Endodermal cell (in vitro differentiated cells): Measurements from ENCODE around the gene SNAP47. TPM values are rescaled to one million over a fixed set of nuclear protein-coding genes. Genes with fewer than 3 reads are reported as not detected.

Experiments used
- DNase-seq: peaks from one replicate; pipeline ENCODE4 v3.0.0-alpha.2; 2017
- H3K27ac ChIP-seq: 2 replicates; pipeline ENCODE4 v1.5.1; 2013; ENCODE audit warnings: mild to moderate bottlenecking, low read depth, low read length, moderate library complexity
- H3K27me3 ChIP-seq: 2 replicates; pipeline ENCODE4 v1.6.1; 2013; ENCODE audit warnings: mild to moderate bottlenecking, low read length, moderate library complexity; ENCODE audit not compliant: insufficient read depth, control insufficient read depth, poor library complexity, severe bottlenecking
- H3K36me3 ChIP-seq: 2 replicates; pipeline ENCODE4 v1.7.0; 2013; ENCODE audit warnings: mild to moderate bottlenecking, low read length, moderate library complexity; ENCODE audit not compliant: control insufficient read depth, insufficient read depth
- H3K4me1 ChIP-seq: one replicate; pipeline ENCODE4 v1.7.0; 2013; ENCODE audit warnings: low read length; ENCODE audit not compliant: control insufficient read depth, insufficient read depth
- H3K4me3 ChIP-seq: 2 replicates; pipeline ENCODE4 v1.5.1; 2013; ENCODE audit warnings: mild to moderate bottlenecking, low read length, moderate library complexity
- H3K9ac ChIP-seq: 2 replicates; pipeline ENCODE4 v1.6.1; 2013; ENCODE audit warnings: mild to moderate bottlenecking, low read length, moderate library complexity; ENCODE audit not compliant: poor library complexity, severe bottlenecking; ENCODE audit errors: extremely low read depth
- H3K9me3 ChIP-seq: 2 replicates; pipeline ENCODE4 v1.6.1; 2013; ENCODE audit warnings: mild to moderate bottlenecking, low read length, moderate library complexity; ENCODE audit not compliant: control insufficient read depth
- H3K27ac Mint-ChIP-seq: 2 replicates; pipeline ENCODE4 v1.8.0; 2020; ENCODE audit warnings: mixed read lengths
- H3K27me3 Mint-ChIP-seq: 2 replicates; pipeline ENCODE4 v1.8.0; 2021; ENCODE audit warnings: mild to moderate bottlenecking, mixed read lengths; ENCODE audit not compliant: insufficient read depth
- H3K36me3 Mint-ChIP-seq: 2 replicates; pipeline ENCODE4 v1.8.0; 2020; ENCODE audit warnings: low read depth, mixed read lengths
- H3K4me1 Mint-ChIP-seq: 2 replicates; pipeline ENCODE4 v1.8.0; 2020; ENCODE audit warnings: mixed read lengths
- H3K4me3 Mint-ChIP-seq: 2 replicates; pipeline ENCODE4 v1.8.0; 2020; ENCODE audit warnings: mild to moderate bottlenecking, moderate library complexity, mixed read lengths
- H3K9me3 Mint-ChIP-seq: 2 replicates; pipeline ENCODE4 v1.8.0; 2020; ENCODE audit warnings: mild to moderate bottlenecking, mixed read lengths
- WGBS, 2 experiments: methylation state at CpG; one replicate each; pipeline versions ENCODE4 v1.1.5 to v1.1.7; 2013; ENCODE audit warnings: missing lambda C conversion rate in 2 of 2, mixed read lengths in 1 of 2; ENCODE audit not compliant: insufficient coverage in 1 of 2, insufficient read length in 1 of 2; 5-methylcytosine and 5-hydroxymethylcytosine counted together
- total RNA-seq, 2 donors: library from RNA; stranded (reverse); fragmentation: NEBNext Ultra II Directional in 1 of 2; extraction: Animal tissue kit (Norgen Biotek cat#: 25700) in 1 of 2; gene quantifications; 2 replicates in 1 of 2; 3 replicates in 1 of 2; pipeline ENCODE4 v1.2.1, GENCODE V29; 2021
- TF ChIP-seq, protein P1 (sequence below): fragments of 200-600 bp; sonication (generic); conservative IDR thresholded peaks from 2 replicates; pipeline ENCODE4 v1.5.0; 2021; ENCODE audit warnings: antibody characterized with exemption, mild to moderate bottlenecking

The SNAP47 gene
- total RNA-seq, 2 donors from 2014 or later, result 42.5 to 46.6 TPM

DNA sequence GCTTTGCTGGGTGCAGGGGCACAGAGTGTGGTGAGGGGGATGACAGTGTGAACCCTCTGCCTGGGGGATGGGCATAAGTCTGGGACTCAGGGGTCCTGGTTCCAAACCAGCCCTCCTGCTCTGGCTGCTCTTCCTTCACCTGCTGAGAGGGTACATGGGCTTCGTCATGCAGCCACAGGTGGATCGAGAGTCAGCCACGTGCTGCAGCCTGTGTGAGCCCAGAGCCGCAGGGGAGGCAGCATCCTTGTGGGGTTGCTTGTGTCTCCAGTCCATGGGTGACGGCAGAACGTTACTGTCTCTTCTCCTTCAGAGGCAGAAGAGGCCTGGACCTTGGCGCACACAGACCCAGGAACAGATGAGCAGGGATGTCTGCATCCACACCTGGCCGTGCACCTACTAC lies 12.1 kb downstream of the SNAP47 start:
- Histone ChIP-seq H3K36me3 (peaks cover 15% of the 10 kb centered on the region), H3K27me3 (no peaks in the 10 kb centered on the region), H3K9me3 (no peaks in the 10 kb centered on the region), H3K27ac (no peak overlapping the region), H3K4me3 (no peak overlapping the region), H3K4me1 (no peaks in the 10 kb centered on the region), H3K9ac (no peak overlapping the region)
- DNase-seq, result no peak
- Mint-ChIP-seq H3K4me3 (no peak overlapping the region), H3K27ac (no peak overlapping the region), H3K4me1 (no peaks in the 10 kb centered on the region), H3K9me3 (no peaks in the 10 kb centered on the region), H3K36me3 (peaks cover 15% of the 10 kb centered on the region), H3K27me3 (no peaks in the 10 kb centered on the region)
- WGBS, 2 experiments, result 87 to 88% methylated on average over 5 to 8 of the region's 8 CpGs
- TF ChIP-seq, protein P1, sequence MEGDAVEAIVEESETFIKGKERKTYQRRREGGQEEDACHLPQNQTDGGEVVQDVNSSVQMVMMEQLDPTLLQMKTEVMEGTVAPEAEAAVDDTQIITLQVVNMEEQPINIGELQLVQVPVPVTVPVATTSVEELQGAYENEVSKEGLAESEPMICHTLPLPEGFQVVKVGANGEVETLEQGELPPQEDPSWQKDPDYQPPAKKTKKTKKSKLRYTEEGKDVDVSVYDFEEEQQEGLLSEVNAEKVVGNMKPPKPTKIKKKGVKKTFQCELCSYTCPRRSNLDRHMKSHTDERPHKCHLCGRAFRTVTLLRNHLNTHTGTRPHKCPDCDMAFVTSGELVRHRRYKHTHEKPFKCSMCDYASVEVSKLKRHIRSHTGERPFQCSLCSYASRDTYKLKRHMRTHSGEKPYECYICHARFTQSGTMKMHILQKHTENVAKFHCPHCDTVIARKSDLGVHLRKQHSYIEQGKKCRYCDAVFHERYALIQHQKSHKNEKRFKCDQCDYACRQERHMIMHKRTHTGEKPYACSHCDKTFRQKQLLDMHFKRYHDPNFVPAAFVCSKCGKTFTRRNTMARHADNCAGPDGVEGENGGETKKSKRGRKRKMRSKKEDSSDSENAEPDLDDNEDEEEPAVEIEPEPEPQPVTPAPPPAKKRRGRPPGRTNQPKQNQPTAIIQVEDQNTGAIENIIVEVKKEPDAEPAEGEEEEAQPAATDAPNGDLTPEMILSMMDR, result no peak

DNA sequence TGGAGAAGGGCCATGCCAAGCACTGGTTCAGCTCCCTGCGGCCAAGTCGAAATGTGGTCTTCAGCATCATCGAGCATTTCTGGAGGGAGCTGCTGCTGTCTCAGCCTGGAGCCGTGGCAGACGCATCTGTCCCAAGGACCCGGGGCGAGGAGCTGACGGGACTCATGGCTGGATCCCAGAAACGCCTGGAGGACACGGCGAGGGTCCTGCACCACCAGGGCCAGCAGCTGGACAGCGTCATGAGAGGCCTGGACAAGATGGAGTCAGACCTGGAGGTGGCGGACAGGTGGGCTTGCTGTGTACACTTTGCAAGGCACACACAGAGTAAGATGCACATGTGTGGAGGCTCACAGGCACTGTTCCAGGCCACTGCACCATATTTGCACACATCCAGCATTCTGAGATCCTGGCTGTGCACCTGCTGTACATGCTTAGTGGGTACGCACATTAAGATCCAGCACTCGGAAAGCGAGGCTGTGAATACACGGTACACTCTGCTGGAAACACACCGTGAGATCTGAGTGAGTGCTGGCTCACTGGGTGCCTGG lies 12.8 kb downstream of the SNAP47 start:
- H3K27me3 Mint-ChIP-seq, result no peaks in the 10 kb centered on the region
- Histone ChIP-seq H3K9ac (no peak overlapping the region), H3K27ac (no peak overlapping the region), H3K9me3 (no peaks in the 10 kb centered on the region), H3K4me1 (no peaks in the 10 kb centered on the region), H3K4me3 (no peak overlapping the region), H3K36me3 (peaks cover 21% of the 10 kb centered on the region), H3K27me3 (no peaks in the 10 kb centered on the region)
- TF ChIP-seq, protein P1, result no peak
- no peaks in the 10 kb centered on the region for H3K9me3 Mint-ChIP-seq
- 89 to 92% methylated on average over 17 to 18 of the region's 18 CpGs for WGBS, 2 experiments
- no peak for DNase-seq
- peaks cover 19% of the 10 kb centered on the region for H3K36me3 Mint-ChIP-seq
- no peak overlapping the region for H3K27ac Mint-ChIP-seq
- H3K4me3 Mint-ChIP-seq, result no peak overlapping the region
- H3K4me1 Mint-ChIP-seq, result no peaks in the 10 kb centered on the region

- no peak overlapping the region for H3K27ac ChIP-seq
- H3K4me1 ChIP-seq, result no peaks in the 10 kb centered on the region
- 85 to 88% methylated on average over 1 to 6 of the region's 7 CpGs for WGBS, 2 experiments
- TF ChIP-seq, protein P1, result no peak
- no peak overlapping the region for H3K9ac ChIP-seq
- no peaks in the 10 kb centered on the region for H3K27me3 ChIP-seq
- no peak for DNase-seq
- H3K36me3 ChIP-seq, result peaks cover 26% of the 10 kb centered on the region
- H3K9me3 ChIP-seq, result no peaks in the 10 kb centered on the region
- H3K4me3 ChIP-seq, result no peak overlapping the region
- Mint-ChIP-seq H3K4me3 (no peak overlapping the region), H3K9me3 (no peaks in the 10 kb centered on the region), H3K36me3 (peaks cover 22% of the 10 kb centered on the region), H3K4me1 (no peaks in the 10 kb centered on the region), H3K27ac (no peak overlapping the region), H3K27me3 (no peaks in the 10 kb centered on the region)
Observed at GRCh38 chr1:227748496-227749182, 13.4 kb downstream of the SNAP47 start.
